K562 (cell line): ENCODE data around the gene APBB2. TPM values are rescaled to one million over a fixed set of nuclear protein-coding genes. Genes with fewer than 3 reads are reported as not detected.

Source experiments
- ATAC-seq: fragments of 200-7000 bp; cut with Tn5 transposase; 3 replicates; pipeline ENCODE4 v1.9.1; 2020; ENCODE audit warnings: moderate library complexity
- BruUV-seq: library from RNA; stranded (reverse); fragments of 400-500 nt; replicated peaks from 2 replicates; lab custom pipeline; 2021; lab: Mats Ljungman, UMichigan
- CTCF ChIA-PET: fragments of 300-600 bp; formaldehyde crosslinking; extraction: SDS; loops from one replicate; lab custom pipeline; 2021; ENCODE audit warnings: low intra/inter-chr PET ratio; lab: Yijun Ruan, JAX
- POLR2A ChIA-PET: fragments of 300-600, 350-650 bp; sonication (Branson Sonifier 250); formaldehyde crosslinking; extraction: SDS; loops from one replicate; lab custom pipeline; 2021; ENCODE audit warnings: antibody characterized with exemption, inconsistent platforms; lab: Yijun Ruan, JAX
- DNase-seq, 4 experiments: peaks; one replicate each; pipeline versions ENCODE4 v3.0.0 to v3.0.0-alpha.2; 2011 to 2018; ENCODE audit warnings: low spot score in 3 of 4, mixed read lengths in 3 of 4; ENCODE audit errors: extremely low read depth in 1 of 4
- FAIRE-seq: peaks from 2 replicates; lab custom pipeline; 2011; peaks lifted over from hg19 to GRCh38; lab: Jason Lieb, UNC
- H2AFZ ChIP-seq: 2 replicates; pipeline ENCODE4 v1.6.0; 2011; ENCODE audit warnings: low read depth, low read length, control low read depth, inconsistent platforms
- H3K27ac ChIP-seq: fragments of 200-600 bp; 3 replicates; pipeline ENCODE4 v1.8.0; 2011; ENCODE audit warnings: low read depth, mild to moderate bottlenecking, control low read depth, inconsistent platforms, low read length, moderate library complexity, mixed read lengths; ENCODE audit errors: extremely low read depth
- H3K27me3 ChIP-seq, 2 experiments: fragments of 300-600 bp in 1 of 2; 2 replicates in 1 of 2; 3 replicates in 1 of 2; pipeline versions ENCODE4 v1.6.0 to v1.8.0; 2011; ENCODE audit warnings: inconsistent platforms in 2 of 2, low read length in 2 of 2, mild to moderate bottlenecking in 1 of 2, mixed read lengths in 1 of 2, moderate library complexity in 1 of 2; ENCODE audit not compliant: control insufficient read depth in 2 of 2, insufficient read depth in 2 of 2
- H3K36me3 ChIP-seq: fragments of 300-600 bp; 3 replicates; pipeline ENCODE4 v1.8.0; 2011; ENCODE audit warnings: mild to moderate bottlenecking, low read length, inconsistent platforms; ENCODE audit not compliant: control insufficient read depth, insufficient read depth
- H3K4me1 ChIP-seq, 2 experiments: fragments of 200-600 bp in 1 of 2; replicated peaks in 1 of 2; 2 replicates in 1 of 2; 3 replicates in 1 of 2; pipeline versions ENCODE4 v1.5.1 to v1.8.0; 2011; ENCODE audit warnings: inconsistent platforms in 2 of 2, low read length in 2 of 2, mild to moderate bottlenecking in 1 of 2, mixed read lengths in 1 of 2, moderate library complexity in 1 of 2; ENCODE audit not compliant: control insufficient read depth in 2 of 2, insufficient read depth in 2 of 2
- H3K4me2 ChIP-seq: 2 replicates; pipeline ENCODE4 v1.6.1; 2011; ENCODE audit warnings: low read length, control low read depth, inconsistent platforms, mixed read lengths; ENCODE audit not compliant: insufficient read depth
- H3K4me3 ChIP-seq: fragments of 200-600 bp; sonication (generic), shearing (Covaris generic); 2 replicates; pipeline ENCODE4 v1.5.1; 2016; ENCODE audit warnings: control low read depth, inconsistent platforms
- H3K79me2 ChIP-seq: fragments of 200-600 bp; 3 replicates; pipeline ENCODE4 v1.8.0; 2011; ENCODE audit warnings: low read length, inconsistent platforms; ENCODE audit not compliant: control insufficient read depth, insufficient read depth
- H3K9ac ChIP-seq, 2 experiments: 2 replicates each; pipeline versions ENCODE4 v1.6.0 to v1.6.1; 2011; ENCODE audit warnings: low read depth in 2 of 2, low read length in 2 of 2, control low read depth in 1 of 2, inconsistent platforms in 1 of 2, mild to moderate bottlenecking in 1 of 2, mixed read lengths in 1 of 2; ENCODE audit not compliant: insufficient read depth in 1 of 2
- H3K9me1 ChIP-seq: one replicate; pipeline ENCODE4 v1.6.0; 2011; ENCODE audit warnings: inconsistent platforms, mild to moderate bottlenecking, low read length, moderate library complexity; ENCODE audit not compliant: control insufficient read depth, insufficient read depth
- H3K9me3 ChIP-seq: replicated peaks from 2 replicates; pipeline ENCODE4 v1.5.1; 2011; ENCODE audit warnings: low read depth, low read length, inconsistent platforms; ENCODE audit not compliant: control insufficient read depth, insufficient read depth
- H4K20me1 ChIP-seq: replicated peaks from 2 replicates; pipeline ENCODE4 v1.6.1; 2011; ENCODE audit warnings: low read length, inconsistent platforms, mixed read lengths; ENCODE audit not compliant: control insufficient read depth, insufficient read depth
- ATF7 ChIP-seq: fragments of 450-650 bp; IDR thresholded peaks from 2 replicates; pipeline ENCODE4 v1.7.1; 2014; ENCODE audit warnings: mild to moderate bottlenecking, moderate library complexity
- BHLHE40 ChIP-seq: IDR thresholded peaks from 2 replicates; pipeline ENCODE4 v1.6.1; 2011; ENCODE audit warnings: low read length, improper control_type of control experiment
- CBFA2T2 ChIP-seq: fragments of 450-650 bp; conservative IDR thresholded peaks from 2 replicates; pipeline ENCODE4 v1.6.1; 2017; ENCODE audit warnings: mild to moderate bottlenecking
- CSDE1 ChIP-seq, 2 experiments: fragments of 450-650 bp; IDR thresholded peaks; 2 replicates each; pipeline ENCODE4 v1.6.1; 2016; ENCODE audit warnings: mild to moderate bottlenecking in 1 of 2
- HDAC1 ChIP-seq, 2 experiments: fragments of 450-650 bp; IDR thresholded peaks; 2 replicates each; pipeline ENCODE4 v1.6.1; 2016 to 2017; ENCODE audit warnings: inconsistent platforms in 1 of 2, mild to moderate bottlenecking in 1 of 2, moderate library complexity in 1 of 2
- ZBTB40 ChIP-seq, 2 experiments: fragments of 450-650 bp in 1 of 2; sonication (generic) in 1 of 2; formaldehyde crosslinking in 1 of 2; IDR thresholded peaks; 2 replicates each; pipeline versions ENCODE4 v1.7.1 to v1.9.0; 2016 to 2022; ENCODE audit warnings: inconsistent platforms in 1 of 2, mild to moderate bottlenecking in 1 of 2, missing genetic modification reagents in 1 of 2
- ZNF174 ChIP-seq: fragments of 250-450 bp; sonication (Bioruptor Pico); IDR thresholded peaks from 2 replicates; pipeline ENCODE4 v1.4.0; 2020; ENCODE audit warnings: mild to moderate bottlenecking
- WGBS: fragments of 100-300 bp; shearing (Covaris generic); methylation state at CpG from one replicate; pipeline ENCODE4 v1.1.6; 2016; ENCODE audit warnings: low coverage, mixed read lengths; ENCODE audit not compliant: insufficient coverage; ENCODE audit errors: missing lambda C conversion rate; 5-methylcytosine and 5-hydroxymethylcytosine counted together
- in situ Hi-C: fragments of 300-500 bp; cut with MboI; formaldehyde crosslinking; loops from 4 replicates; pipeline ENCODE4 v1.15.0; 2018; ENCODE audit warnings: inconsistent platforms, mixed read lengths
- intact Hi-C: fragments of 100-400 bp; cut with micrococcal nuclease; formaldehyde crosslinking; loops from 2 replicates; pipeline ENCODE4 v1.14.2; 2022
- polyA plus RNA-seq, 8 experiments: library from polyadenylated mRNA; depleted of rRNA in 4 of 8; stranded (reverse) in 5 of 8; unstranded in 3 of 8; fragments of >200 nt; fragmentation: Nextera tagmentation in 2 of 8; fragmentation: Illumina TruSeq in 1 of 8; extraction: Ambion mirVana in 2 of 8; extraction: Trizol in 1 of 8; gene quantifications; 2 replicates each; pipeline versions ENCODE4 v1.2.1 to v1.2.3, GENCODE V29; 2011 to 2014; ENCODE audit warnings: inconsistent platforms in 1 of 8, missing spikeins in 1 of 8
- total RNA-seq, 7 experiments: library from RNA; depleted of rRNA in 6 of 7; stranded (reverse); fragments of >200 nt in 6 of 7; fragmentation: Illumina TruSeq in 2 of 7; extraction: Trizol in 2 of 7; gene quantifications; 2 replicates each; pipeline versions ENCODE4 v1.2.1 to v1.2.3, GENCODE V29; 2011 to 2021; ENCODE audit warnings: low replicate concordance in 1 of 7
- TF ChIP-seq, protein P1 (sequence below): fragments of 450-650 bp; IDR thresholded peaks from 2 replicates; pipeline ENCODE4 v1.6.1; 2017; ENCODE audit warnings: antibody characterized with exemption, mild to moderate bottlenecking

APBB2 gene
- total and polyA plus RNA-seq, 9 of the 15 experiments (the other 6 are each of a cell fraction or from before 2014, with no cell fraction given), result 0.08 to 2.1 (median 1.4) TPM

- Histone ChIP-seq H2AFZ (no peak overlapping the region), H3K9me1 (no peaks in the 10 kb centered on the region), H3K9me3 (no peaks in the 10 kb centered on the region), H3K4me1 (no peaks in the 10 kb centered on the region), H3K79me2 (no peaks in the 10 kb centered on the region), H3K27ac (no peak overlapping the region), H3K9ac (no peak overlapping the region), H4K20me1 (no peaks in the 10 kb centered on the region), H3K4me3 (no peak overlapping the region), H3K36me3 (no peaks in the 10 kb centered on the region), H3K4me2 (no peak overlapping the region), H3K27me3 (peaks cover 7 to 10% of the 10 kb centered on the region in 2 experiments; a peak in 3 of 5 replicates)
- intact Hi-C loops, result no loop called here
- POLR2A ChIA-PET, result no interaction called here
- DNase-seq, result no peak
- no peak for FAIRE-seq
- 2% methylated on average over 3 of the region's 3 CpGs for WGBS
- no peak for ATAC-seq
- in situ Hi-C loops, result no loop called here
- BruUV-seq, result no TSS peak
- CTCF ChIA-PET, result no interaction called here
- TF ChIP-seq ZBTB40 (IDR thresholded peaks at IDR 0.05) (no peak), ZBTB40 (CRISPR knock-in tag; IDR thresholded peaks at IDR 0.05) (no peak), ATF7 (no peak), HDAC1 (IDR thresholded peaks at IDR 0.05) (no peak), BHLHE40 (no peak), CBFA2T2 (no peak), ZNF174 (CRISPR knock-in tag) (no peak), CSDE1 (IDR thresholded peaks at IDR 0.05) (no peak)
- TF ChIP-seq, protein P1, sequence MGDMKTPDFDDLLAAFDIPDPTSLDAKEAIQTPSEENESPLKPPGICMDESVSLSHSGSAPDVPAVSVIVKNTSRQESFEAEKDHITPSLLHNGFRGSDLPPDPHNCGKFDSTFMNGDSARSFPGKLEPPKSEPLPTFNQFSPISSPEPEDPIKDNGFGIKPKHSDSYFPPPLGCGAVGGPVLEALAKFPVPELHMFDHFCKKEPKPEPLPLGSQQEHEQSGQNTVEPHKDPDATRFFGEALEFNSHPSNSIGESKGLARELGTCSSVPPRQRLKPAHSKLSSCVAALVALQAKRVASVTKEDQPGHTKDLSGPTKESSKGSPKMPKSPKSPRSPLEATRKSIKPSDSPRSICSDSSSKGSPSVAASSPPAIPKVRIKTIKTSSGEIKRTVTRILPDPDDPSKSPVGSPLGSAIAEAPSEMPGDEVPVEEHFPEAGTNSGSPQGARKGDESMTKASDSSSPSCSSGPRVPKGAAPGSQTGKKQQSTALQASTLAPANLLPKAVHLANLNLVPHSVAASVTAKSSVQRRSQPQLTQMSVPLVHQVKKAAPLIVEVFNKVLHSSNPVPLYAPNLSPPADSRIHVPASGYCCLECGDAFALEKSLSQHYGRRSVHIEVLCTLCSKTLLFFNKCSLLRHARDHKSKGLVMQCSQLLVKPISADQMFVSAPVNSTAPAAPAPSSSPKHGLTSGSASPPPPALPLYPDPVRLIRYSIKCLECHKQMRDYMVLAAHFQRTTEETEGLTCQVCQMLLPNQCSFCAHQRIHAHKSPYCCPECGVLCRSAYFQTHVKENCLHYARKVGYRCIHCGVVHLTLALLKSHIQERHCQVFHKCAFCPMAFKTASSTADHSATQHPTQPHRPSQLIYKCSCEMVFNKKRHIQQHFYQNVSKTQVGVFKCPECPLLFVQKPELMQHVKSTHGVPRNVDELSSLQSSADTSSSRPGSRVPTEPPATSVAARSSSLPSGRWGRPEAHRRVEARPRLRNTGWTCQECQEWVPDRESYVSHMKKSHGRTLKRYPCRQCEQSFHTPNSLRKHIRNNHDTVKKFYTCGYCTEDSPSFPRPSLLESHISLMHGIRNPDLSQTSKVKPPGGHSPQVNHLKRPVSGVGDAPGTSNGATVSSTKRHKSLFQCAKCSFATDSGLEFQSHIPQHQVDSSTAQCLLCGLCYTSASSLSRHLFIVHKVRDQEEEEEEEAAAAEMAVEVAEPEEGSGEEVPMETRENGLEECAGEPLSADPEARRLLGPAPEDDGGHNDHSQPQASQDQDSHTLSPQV, result no peak
Observed at GRCh38 chr4:41103657-41104056, 110.7 kb downstream of the APBB2 start.
